HL-60 (cell line): Measurements from ENCODE around the gene MRPL23.

ENCODE experiments used
- DNase-seq, 2 experiments: peaks; one replicate each; pipeline ENCODE4 v3.0.0-alpha.2; 2010 to 2020; ENCODE audit warnings: low read depth in 1 of 2, low spot score in 1 of 2
- H3K27ac ChIP-seq: fragments of 250-450 bp; sonication (Bioruptor Pico); replicated peaks from 2 replicates; pipeline ENCODE4 v1.5.1; 2020; ENCODE audit warnings: mild to moderate bottlenecking, moderate library complexity
- H3K27me3 ChIP-seq: fragments of 250-450 bp; sonication (Bioruptor Pico); 2 replicates; pipeline ENCODE4 v1.5.1; 2021; ENCODE audit warnings: mild to moderate bottlenecking, moderate library complexity; ENCODE audit not compliant: insufficient read depth, poor library complexity, severe bottlenecking
- H3K4me3 ChIP-seq: replicated peaks from 2 replicates; pipeline ENCODE4 v1.5.1; 2011; ENCODE audit warnings: mild to moderate bottlenecking, control low read depth, low read length; ENCODE audit not compliant: insufficient read depth
- GABPA ChIP-seq: IDR thresholded peaks from 2 replicates; pipeline ENCODE4 v1.6.1; 2012; ENCODE audit warnings: low read depth
- POLR2AphosphoS5 ChIP-seq: IDR thresholded peaks from 2 replicates; pipeline ENCODE4 v1.6.1; 2012; ENCODE audit warnings: low read depth
- SPI1 ChIP-seq: IDR thresholded peaks from 2 replicates; pipeline ENCODE4 v1.6.1; 2012; ENCODE audit warnings: low read depth, mild to moderate bottlenecking, borderline replicate concordance
- TF ChIP-seq, protein P1 (sequence below): IDR thresholded peaks from 2 replicates; pipeline ENCODE4 v1.6.1; 2012; ENCODE audit warnings: low read depth; ENCODE audit not compliant: insufficient replicate concordance
- TF ChIP-seq, protein P2 (sequence below): IDR thresholded peaks from one replicate; pipeline ENCODE4 v1.5.1; 2011; ENCODE audit warnings: low read length, control low read depth, inconsistent platforms; ENCODE audit not compliant: insufficient read depth

MRPL23 gene

GRCh38 chr11:1924646-1925372 is 22.3 kb upstream of the MRPL23 start:
- Histone ChIP-seq H3K4me3 (no peak overlapping the region), H3K27me3 (no peaks in the 10 kb centered on the region), H3K27ac (no peak overlapping the region)
- TF ChIP-seq POLR2AphosphoS5 (no peak), SPI1 (no peak), GABPA (no peak)
- TF ChIP-seq, protein P1, sequence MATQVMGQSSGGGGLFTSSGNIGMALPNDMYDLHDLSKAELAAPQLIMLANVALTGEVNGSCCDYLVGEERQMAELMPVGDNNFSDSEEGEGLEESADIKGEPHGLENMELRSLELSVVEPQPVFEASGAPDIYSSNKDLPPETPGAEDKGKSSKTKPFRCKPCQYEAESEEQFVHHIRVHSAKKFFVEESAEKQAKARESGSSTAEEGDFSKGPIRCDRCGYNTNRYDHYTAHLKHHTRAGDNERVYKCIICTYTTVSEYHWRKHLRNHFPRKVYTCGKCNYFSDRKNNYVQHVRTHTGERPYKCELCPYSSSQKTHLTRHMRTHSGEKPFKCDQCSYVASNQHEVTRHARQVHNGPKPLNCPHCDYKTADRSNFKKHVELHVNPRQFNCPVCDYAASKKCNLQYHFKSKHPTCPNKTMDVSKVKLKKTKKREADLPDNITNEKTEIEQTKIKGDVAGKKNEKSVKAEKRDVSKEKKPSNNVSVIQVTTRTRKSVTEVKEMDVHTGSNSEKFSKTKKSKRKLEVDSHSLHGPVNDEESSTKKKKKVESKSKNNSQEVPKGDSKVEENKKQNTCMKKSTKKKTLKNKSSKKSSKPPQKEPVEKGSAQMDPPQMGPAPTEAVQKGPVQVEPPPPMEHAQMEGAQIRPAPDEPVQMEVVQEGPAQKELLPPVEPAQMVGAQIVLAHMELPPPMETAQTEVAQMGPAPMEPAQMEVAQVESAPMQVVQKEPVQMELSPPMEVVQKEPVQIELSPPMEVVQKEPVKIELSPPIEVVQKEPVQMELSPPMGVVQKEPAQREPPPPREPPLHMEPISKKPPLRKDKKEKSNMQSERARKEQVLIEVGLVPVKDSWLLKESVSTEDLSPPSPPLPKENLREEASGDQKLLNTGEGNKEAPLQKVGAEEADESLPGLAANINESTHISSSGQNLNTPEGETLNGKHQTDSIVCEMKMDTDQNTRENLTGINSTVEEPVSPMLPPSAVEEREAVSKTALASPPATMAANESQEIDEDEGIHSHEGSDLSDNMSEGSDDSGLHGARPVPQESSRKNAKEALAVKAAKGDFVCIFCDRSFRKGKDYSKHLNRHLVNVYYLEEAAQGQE, result no peak
- TF ChIP-seq, protein P2, sequence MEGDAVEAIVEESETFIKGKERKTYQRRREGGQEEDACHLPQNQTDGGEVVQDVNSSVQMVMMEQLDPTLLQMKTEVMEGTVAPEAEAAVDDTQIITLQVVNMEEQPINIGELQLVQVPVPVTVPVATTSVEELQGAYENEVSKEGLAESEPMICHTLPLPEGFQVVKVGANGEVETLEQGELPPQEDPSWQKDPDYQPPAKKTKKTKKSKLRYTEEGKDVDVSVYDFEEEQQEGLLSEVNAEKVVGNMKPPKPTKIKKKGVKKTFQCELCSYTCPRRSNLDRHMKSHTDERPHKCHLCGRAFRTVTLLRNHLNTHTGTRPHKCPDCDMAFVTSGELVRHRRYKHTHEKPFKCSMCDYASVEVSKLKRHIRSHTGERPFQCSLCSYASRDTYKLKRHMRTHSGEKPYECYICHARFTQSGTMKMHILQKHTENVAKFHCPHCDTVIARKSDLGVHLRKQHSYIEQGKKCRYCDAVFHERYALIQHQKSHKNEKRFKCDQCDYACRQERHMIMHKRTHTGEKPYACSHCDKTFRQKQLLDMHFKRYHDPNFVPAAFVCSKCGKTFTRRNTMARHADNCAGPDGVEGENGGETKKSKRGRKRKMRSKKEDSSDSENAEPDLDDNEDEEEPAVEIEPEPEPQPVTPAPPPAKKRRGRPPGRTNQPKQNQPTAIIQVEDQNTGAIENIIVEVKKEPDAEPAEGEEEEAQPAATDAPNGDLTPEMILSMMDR, result no peak
- DNase-seq, result no peak

GRCh38 chr11:1925373-1926155 is 21.6 kb upstream of the MRPL23 start:
- H3K27me3 ChIP-seq, result peaks cover 1% of the 10 kb centered on the region
- no peak overlapping the region for H3K4me3 ChIP-seq
- no peak for DNase-seq
- no peak overlapping the region for H3K27ac ChIP-seq
- no peak for TF ChIP-seq GABPA
- no peak for TF ChIP-seq SPI1
- TF ChIP-seq, protein P1, result no peak
- TF ChIP-seq POLR2AphosphoS5, result no peak
- TF ChIP-seq, protein P2, result no peak

- Histone ChIP-seq H3K27me3 (peaks cover 4% of the 10 kb centered on the region), H3K27ac (no peak overlapping the region), H3K4me3 (no peak overlapping the region)
- peak; percentile 52 to 62 for DNase-seq
- TF ChIP-seq SPI1 (peak; percentile 11; the same call in 1 of the 2 replicates), POLR2AphosphoS5 (no peak), GABPA (no peak)
- TF ChIP-seq, protein P2, result no peak
- TF ChIP-seq, protein P1, result no peak
Observed at GRCh38 chr11:1926156-1927025, 20.7 kb upstream of the MRPL23 start.
